COLO668 (cell line): Measurements from ENCODE around the gene PRKCI.
"Not testable (repeated sequence)": the region's sequence is repeated elsewhere in the genome, so short reads cannot be mapped to it uniquely, and the experiment has no call there.

Source experiments
- DNase-seq: peaks from one replicate; lab custom pipeline; 2025; ENCODE audit not compliant: unreplicated experiment; lab: John Stamatoyannopoulos, UW

PRKCI gene

DNA sequence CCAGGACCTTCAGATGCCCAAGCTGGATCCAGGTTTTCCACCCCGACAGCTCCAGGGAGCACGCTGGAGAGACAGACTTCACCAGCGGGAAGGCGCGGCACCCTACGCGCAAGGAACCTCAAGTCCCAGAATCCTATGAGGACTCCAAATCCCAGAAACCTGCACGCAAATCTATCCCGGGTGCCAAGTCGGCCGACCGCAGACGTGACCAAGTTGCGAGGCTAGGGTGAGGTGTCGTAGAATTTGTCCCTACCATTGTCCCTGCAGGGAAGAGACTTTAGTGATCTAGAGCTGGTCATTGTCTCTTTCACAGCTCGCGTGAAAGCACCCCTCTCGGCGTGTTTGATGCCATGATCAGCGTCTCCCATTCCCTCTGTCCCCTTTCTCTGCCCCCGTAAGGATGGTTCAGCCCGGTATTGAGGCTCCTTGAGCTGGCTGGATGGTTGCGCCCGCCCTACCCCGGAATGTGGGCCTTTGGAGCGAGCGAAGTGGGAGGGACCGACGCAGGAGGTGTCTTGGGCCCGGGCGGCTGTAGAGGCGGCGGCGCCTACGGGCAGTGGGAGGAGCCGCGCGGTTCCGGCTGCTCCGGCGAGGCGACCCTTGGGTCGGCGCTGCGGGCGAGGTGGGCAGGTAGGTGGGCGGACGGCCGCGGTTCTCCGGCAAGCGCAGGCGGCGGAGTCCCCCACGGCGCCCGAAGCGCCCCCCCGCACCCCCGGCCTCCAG is at the start of gene PRKCI:
TSS of gene PRKCI (plus strand) at position 501 of the 723 bp plus-strand sequence. CDS start 246 bp downstream, outside the sequence.
- peak; percentile 91 for DNase-seq

- no peak for DNase-seq
These were observed 43.6 kb upstream of the PRKCI start for GRCh38 chr3:170178651-170179050.

GRCh38 chr3:170179432-170179831 is 42.8 kb upstream of the PRKCI start:
- DNase-seq: no peak

- no peak for DNase-seq
These were observed 41.9 kb upstream of the PRKCI start for GRCh38 chr3:170180079-170180907.

GRCh38 chr3:170180908-170181885 is 41.0 kb upstream of the PRKCI start, which contains the start of gene PHC3:
TSS of gene PHC3 (minus strand) at chr3:170181733. CDS start at chr3:170181715, 18 bp downstream.
- DNase-seq: peak; percentile 84

- no peak for DNase-seq
These were observed 32.6 kb upstream of the PRKCI start for GRCh38 chr3:170189398-170190256.

DNA sequence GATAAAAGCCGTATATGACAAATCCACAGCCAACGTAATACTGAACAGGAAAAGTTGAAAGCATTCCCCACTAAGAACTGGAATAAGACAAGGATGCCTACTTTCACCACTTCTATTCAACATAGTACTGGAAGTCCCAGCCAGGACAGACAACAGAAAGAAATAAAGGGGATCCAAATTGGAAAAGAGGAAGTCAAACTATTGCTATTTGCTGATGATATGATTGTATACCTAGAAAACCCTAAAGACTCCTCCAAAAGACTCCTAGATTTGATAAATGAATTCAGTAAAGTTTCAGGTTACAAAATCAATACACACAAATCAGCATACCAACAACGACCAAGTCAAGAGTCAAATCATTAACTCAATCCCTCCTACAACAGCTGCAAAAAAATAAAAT is 26.5 kb upstream of the PRKCI start:
- not testable (repeated sequence) for DNase-seq

DNA sequence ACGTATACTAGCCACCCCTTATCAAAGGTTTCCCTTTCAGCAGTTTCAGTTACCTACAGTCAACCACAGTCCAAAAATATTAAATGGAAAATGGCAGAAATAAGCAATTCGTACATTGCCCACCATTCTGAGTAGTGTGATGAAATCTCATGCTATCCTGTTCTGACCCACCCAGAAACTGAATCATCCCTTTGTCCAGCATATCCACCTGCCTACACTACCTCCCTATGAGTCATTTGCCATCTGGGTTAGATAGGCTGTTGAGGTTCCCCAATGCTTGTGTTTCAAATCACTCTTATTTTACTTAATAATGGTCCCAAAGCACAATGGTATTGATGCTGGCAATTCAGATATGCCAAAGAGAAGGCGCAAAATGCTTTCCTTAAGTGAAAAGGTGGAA is 25.4 kb upstream of the PRKCI start:
- no peak for DNase-seq

DNA sequence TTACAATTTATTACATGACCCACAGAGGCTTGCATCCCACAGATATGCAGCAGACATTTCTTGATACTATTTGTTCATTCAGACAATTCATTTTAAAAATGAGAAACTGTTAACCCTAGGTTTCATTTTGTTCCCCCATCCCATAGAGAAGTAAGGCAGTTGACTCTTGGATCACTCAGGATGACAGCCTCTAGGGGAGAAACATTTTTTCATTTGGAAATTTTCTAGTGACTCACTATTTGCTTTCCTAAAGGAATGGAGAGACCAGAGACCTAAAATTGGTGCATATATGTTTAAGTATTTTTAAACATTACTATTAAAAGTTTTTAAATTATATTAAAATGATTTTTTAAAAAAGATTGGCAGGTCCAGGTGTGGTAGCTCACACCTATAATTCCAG is 21.2 kb upstream of the PRKCI start:
- no peak for DNase-seq

GRCh38 chr3:170201527-170201926 is 20.7 kb upstream of the PRKCI start:
- no peak for DNase-seq

- no peak for DNase-seq
These were observed 18.8 kb upstream of the PRKCI start for GRCh38 chr3:170203457-170203856.

DNA sequence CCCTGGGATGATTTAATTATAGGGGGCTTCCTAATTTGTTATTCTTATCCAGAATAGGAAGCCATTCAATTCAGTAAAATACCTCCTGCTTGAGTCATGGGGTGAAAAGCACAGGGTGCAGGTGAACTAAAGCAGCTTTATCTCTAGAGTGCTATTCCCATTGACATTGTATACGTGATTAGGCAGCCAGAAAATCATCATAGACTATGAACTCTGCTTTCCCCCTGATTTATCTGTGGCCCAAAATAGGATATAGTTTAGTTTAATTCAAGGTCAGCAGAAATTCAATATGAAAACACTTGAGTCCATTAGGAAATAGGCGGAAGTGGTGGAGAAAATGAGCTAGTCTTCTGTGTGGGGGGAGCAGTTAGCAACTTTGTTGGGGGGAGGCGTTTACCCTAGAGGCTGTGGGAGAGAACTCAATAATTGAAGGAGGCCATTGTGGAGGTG is 18.2 kb upstream of the PRKCI start:
- no peak for DNase-seq

GRCh38 chr3:170204509-170204908 is 17.7 kb upstream of the PRKCI start:
- no peak for DNase-seq

DNA sequence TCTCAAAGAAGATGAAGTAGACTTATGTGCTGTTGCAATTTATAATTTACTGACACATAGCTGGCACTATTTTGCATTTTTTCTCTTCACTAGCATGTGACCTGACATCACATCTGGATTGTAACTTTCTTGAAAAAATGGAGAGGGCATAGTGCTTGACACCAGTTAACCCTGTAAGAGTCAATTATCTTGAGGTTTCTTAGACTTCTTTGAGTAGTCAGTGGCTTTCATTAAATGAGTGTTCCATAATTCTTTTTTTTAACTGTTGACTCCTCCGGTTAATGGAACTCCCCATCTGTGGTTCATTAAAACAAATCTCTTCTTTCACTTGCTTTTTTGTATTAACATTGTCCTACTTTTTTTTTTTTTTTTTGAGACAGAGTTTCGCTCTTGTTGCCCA is 16.9 kb upstream of the PRKCI start:
- no peak for DNase-seq

DNA sequence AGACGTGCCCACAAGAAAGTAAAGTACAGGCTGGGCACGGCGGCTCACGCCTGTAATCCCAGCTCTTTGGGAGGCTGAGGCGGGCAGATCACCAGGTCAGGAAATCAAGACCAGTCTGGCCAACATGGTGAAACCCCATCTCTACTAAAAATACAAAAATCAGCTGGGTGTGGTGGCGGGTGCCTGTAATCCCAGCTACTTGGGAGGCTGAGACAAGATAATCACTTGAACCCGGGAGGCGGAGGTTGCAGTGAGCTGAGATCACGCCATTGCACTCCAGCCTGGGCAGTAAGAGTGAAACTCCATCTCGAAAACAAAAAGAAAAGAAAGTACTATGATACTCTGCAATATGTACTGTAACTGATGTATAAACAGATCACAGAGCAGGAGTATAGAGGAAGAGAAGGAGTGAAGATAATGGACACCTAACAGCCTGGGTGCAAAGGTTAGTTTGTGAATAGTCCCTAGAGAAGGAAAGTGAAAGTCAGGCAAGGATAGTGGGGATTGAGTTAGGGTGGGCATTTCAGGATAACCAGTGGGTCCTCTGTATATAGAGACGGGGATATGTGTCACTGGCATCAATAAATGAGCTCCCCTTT is 16.0 kb upstream of the PRKCI start:
- DNase-seq: not testable (repeated sequence)

DNA sequence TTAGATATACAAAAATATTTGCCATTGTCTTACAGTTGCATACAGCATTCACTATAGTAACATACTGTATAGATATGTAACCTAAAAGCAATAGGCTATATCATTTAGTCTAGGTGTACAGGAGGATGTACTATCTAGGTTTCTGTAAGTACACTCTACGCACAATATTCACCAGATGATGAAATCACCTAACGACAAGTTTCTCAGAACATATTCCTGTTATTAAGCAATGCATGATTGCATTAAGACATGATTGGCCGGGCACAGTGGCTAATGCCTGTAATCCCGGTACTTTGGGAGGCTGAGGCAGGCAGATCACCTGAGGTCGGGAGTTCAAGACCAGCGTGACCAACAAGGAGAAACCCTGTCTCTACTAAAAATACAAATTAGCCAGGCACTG is 14.5 kb upstream of the PRKCI start:
- no peak for DNase-seq

- DNase-seq: no peak
These were observed 10.6 kb upstream of the PRKCI start for GRCh38 chr3:170211668-170212067.

DNA sequence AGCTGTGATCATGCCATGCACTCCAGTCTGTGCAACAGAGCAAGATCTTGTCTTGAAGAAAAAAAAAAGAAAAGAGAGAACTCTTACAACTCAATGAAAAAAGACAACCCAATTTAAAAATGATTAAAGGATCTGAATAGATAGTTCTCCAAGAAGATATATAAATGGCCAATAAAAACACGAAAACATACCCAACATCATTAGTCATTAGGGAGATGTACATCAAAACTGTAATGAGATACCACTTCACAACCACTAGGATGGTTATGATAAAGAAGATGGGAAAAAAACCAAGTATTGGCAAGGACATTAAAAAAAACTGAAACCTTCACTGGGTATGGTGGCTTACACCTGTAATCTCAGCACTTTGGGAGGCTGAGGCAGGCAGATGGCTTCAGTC is 2.4 kb upstream of the PRKCI start:
- DNase-seq: no peak

DNA sequence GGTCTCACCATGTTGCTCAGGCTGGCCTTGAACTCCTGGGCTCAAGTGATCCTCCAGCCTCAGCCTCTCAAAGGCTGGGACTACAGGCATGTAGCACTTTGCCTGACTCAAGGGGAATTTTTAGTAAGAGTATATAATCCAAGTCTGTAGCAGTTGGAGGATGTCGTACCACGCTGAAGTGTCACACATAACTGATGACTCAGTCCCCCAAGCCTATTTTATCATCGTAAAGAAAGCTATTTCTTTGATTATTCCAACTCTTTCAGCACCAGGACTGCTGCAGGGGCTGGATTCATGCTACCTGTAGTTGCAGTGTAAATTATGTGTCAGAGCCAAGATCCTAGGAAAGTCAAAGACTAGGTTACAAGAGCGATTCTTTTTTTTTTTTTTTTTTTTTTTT is 1.4 kb upstream of the PRKCI start:
- no peak for DNase-seq
